ENCODE results near the gene SORBS1. TPM values are rescaled to one million over a fixed set of nuclear protein-coding genes. Genes with fewer than 3 reads are reported as not detected.

SORBS1 gene
- total RNA-seq, 2 donors from 2014 or later: 16.7 to 17.9 TPM

- H3K27ac ChIP-seq (ENCODE audit: low read depth, low read length): no peak overlapping the region
- 96 to 100% methylated on average over 2 of the region's 2 CpGs for WGBS, 2 experiments (ENCODE audit: insufficient coverage in 1 of 2, insufficient read length in 1 of 2)
- DNase-seq: no peak
- no peak overlapping the region for H3K4me3 ChIP-seq (ENCODE audit: low read length)
- no peaks in the 10 kb centered on the region for H3K27me3 Mint-ChIP-seq (ENCODE audit: insufficient read depth)
- no peaks in the 10 kb centered on the region for H3K9me3 ChIP-seq (ENCODE audit: control insufficient read depth, low read length)
- H3K4me1 ChIP-seq (ENCODE audit: control insufficient read depth, insufficient read depth, low read length): peaks cover 4% of the 10 kb centered on the region
- no peak overlapping the region for H3K27ac Mint-ChIP-seq
- no peaks in the 10 kb centered on the region for H3K27me3 ChIP-seq (ENCODE audit: control insufficient read depth, insufficient read depth, low read length, poor library complexity, severe bottlenecking)
- no peak overlapping the region for H3K9ac ChIP-seq (ENCODE audit: extremely low read depth, low read length, poor library complexity, severe bottlenecking)
- H3K4me3 Mint-ChIP-seq: no peak overlapping the region
- TF ChIP-seq CTCF (conservative IDR thresholded peaks at IDR 0.05): no peak
- peaks cover 34% of the 10 kb centered on the region for H3K4me1 Mint-ChIP-seq
- H3K36me3 ChIP-seq (ENCODE audit: control insufficient read depth, insufficient read depth, low read length): no peaks in the 10 kb centered on the region
- H3K36me3 Mint-ChIP-seq (ENCODE audit: low read depth): no peaks in the 10 kb centered on the region
- no peaks in the 10 kb centered on the region for H3K9me3 Mint-ChIP-seq
Observed at GRCh38 chr10:95458014-95458413, 103.2 kb downstream of the SORBS1 start.

- Histone ChIP-seq H3K27me3 (ENCODE audit: control insufficient read depth, insufficient read depth, low read length, poor library complexity, severe bottlenecking) (no peaks in the 10 kb centered on the region), H3K4me3 (ENCODE audit: low read length) (no peak overlapping the region), H3K9me3 (ENCODE audit: control insufficient read depth, low read length) (no peaks in the 10 kb centered on the region), H3K36me3 (ENCODE audit: control insufficient read depth, insufficient read depth, low read length) (no peaks in the 10 kb centered on the region), H3K9ac (ENCODE audit: extremely low read depth, low read length, poor library complexity, severe bottlenecking) (no peak overlapping the region), H3K4me1 (ENCODE audit: control insufficient read depth, insufficient read depth, low read length) (peaks cover 4% of the 10 kb centered on the region), H3K27ac (ENCODE audit: low read depth, low read length) (no peak overlapping the region)
- no peak overlapping the region for H3K4me3 Mint-ChIP-seq
- no peaks in the 10 kb centered on the region for H3K27me3 Mint-ChIP-seq (ENCODE audit: insufficient read depth)
- no peaks in the 10 kb centered on the region for H3K36me3 Mint-ChIP-seq (ENCODE audit: low read depth)
- H3K27ac Mint-ChIP-seq: no peak overlapping the region
- TF ChIP-seq CTCF (conservative IDR thresholded peaks at IDR 0.05): no peak
- H3K4me1 Mint-ChIP-seq: peaks cover 33% of the 10 kb centered on the region
- H3K9me3 Mint-ChIP-seq: no peaks in the 10 kb centered on the region
- WGBS, 2 experiments (ENCODE audit: insufficient coverage in 1 of 2, insufficient read length in 1 of 2): 89 to 100% methylated on average over 1 to 5 of the region's 5 CpGs
- no peak for DNase-seq
Observed at GRCh38 chr10:95457319-95457886, 103.8 kb downstream of the SORBS1 start.

GRCh38 chr10:95456516-95456915 lies 104.7 kb downstream of the SORBS1 start:
- no peak overlapping the region for H3K27ac ChIP-seq (ENCODE audit: low read depth, low read length)
- no peaks in the 10 kb centered on the region for H3K27me3 ChIP-seq (ENCODE audit: control insufficient read depth, insufficient read depth, low read length, poor library complexity, severe bottlenecking)
- no peak overlapping the region for H3K4me3 Mint-ChIP-seq
- peak; percentile 48 for TF ChIP-seq CTCF (conservative IDR thresholded peaks at IDR 0.05)
- H3K4me1 Mint-ChIP-seq: peaks cover 30% of the 10 kb centered on the region
- no peak for DNase-seq
- H3K4me3 ChIP-seq (ENCODE audit: low read length): no peak overlapping the region
- no peak overlapping the region for H3K9ac ChIP-seq (ENCODE audit: extremely low read depth, low read length, poor library complexity, severe bottlenecking)
- no peaks in the 10 kb centered on the region for H3K27me3 Mint-ChIP-seq (ENCODE audit: insufficient read depth)
- no peaks in the 10 kb centered on the region for H3K36me3 ChIP-seq (ENCODE audit: control insufficient read depth, insufficient read depth, low read length)
- no peaks in the 10 kb centered on the region for H3K9me3 Mint-ChIP-seq
- no peak overlapping the region for H3K27ac Mint-ChIP-seq
- 80 to 100% methylated on average over 1 to 2 of the region's 2 CpGs for WGBS, 2 experiments (ENCODE audit: insufficient coverage in 1 of 2, insufficient read length in 1 of 2)
- H3K36me3 Mint-ChIP-seq (ENCODE audit: low read depth): no peaks in the 10 kb centered on the region
- no peaks in the 10 kb centered on the region for H3K9me3 ChIP-seq (ENCODE audit: control insufficient read depth, low read length)
- H3K4me1 ChIP-seq (ENCODE audit: control insufficient read depth, insufficient read depth, low read length): peaks cover 4% of the 10 kb centered on the region

Data from endodermal cell (in vitro differentiated cells).